Left ventricle myocardium inferior (tissue), 1 donor: Measurements from ENCODE around the gene CELF2. TPM values are rescaled to one million over a fixed set of nuclear protein-coding genes. Genes with fewer than 3 reads are reported as not detected.

Source experiments
- DNase-seq: peaks from one replicate; pipeline ENCODE4 v3.0.0-alpha.2; 2020
- H3K27ac ChIP-seq: fragments of 200-600 bp; replicated peaks from 2 replicates; pipeline ENCODE4 v1.8.0; 2021
- H3K27me3 ChIP-seq: fragments of 200-600 bp; 2 replicates; pipeline ENCODE4 v1.8.0; 2021; ENCODE audit warnings: low read depth
- H3K36me3 ChIP-seq: fragments of 200-600 bp; 2 replicates; pipeline ENCODE4 v1.8.0; 2021
- H3K4me1 ChIP-seq: fragments of 200-600 bp; 2 replicates; pipeline ENCODE4 v1.8.0; 2021
- H3K4me3 ChIP-seq: fragments of 200-600 bp; 2 replicates; pipeline ENCODE4 v1.8.0; 2021; ENCODE audit warnings: mild to moderate bottlenecking, moderate library complexity
- H3K9me3 ChIP-seq: fragments of 200-600 bp; replicated peaks from 2 replicates; pipeline ENCODE4 v1.8.0; 2021
- CTCF ChIP-seq: fragments of 200-600 bp; IDR thresholded peaks from 2 replicates; pipeline ENCODE4 v1.8.0; 2021; ENCODE audit warnings: antibody characterized with exemption, mild to moderate bottlenecking, borderline replicate concordance
- intact Hi-C: fragments of 100-400 bp; cut with micrococcal nuclease; formaldehyde crosslinking; loops from one replicate; pipeline ENCODE4 v1.11.0; 2022
- total RNA-seq: library from RNA; stranded (reverse); fragmentation: NEBNext Ultra II Directional; extraction: Animal tissue kit (Norgen Biotek cat#: 25700); gene quantifications from one replicate; pipeline ENCODE4 v1.2.1, GENCODE V29; 2021
- donor health status: DM: no; HTN: yes; CAD: no; lungs with severe emphysema.

CELF2 gene
- total RNA-seq, 1 donor from 2014 or later: 74.9 TPM

- intact Hi-C loops: no loop called here
- no peaks in the 10 kb centered on the region for H3K36me3 ChIP-seq
- H3K27me3 ChIP-seq: no peaks in the 10 kb centered on the region
- DNase-seq: no peak
- no peaks in the 10 kb centered on the region for H3K9me3 ChIP-seq
- peak overlapping the region; percentile 15 for H3K4me3 ChIP-seq
- H3K4me1 ChIP-seq: peaks cover 84% of the 10 kb centered on the region
- H3K27ac ChIP-seq: peak overlapping the region; percentile 89
- no peak for TF ChIP-seq CTCF
These were observed 32.9 kb downstream of the CELF2 start for GRCh38 chr10:11050301-11051287.

- intact Hi-C loops: no loop called here
- Histone ChIP-seq H3K4me3 (no peak overlapping the region), H3K9me3 (no peaks in the 10 kb centered on the region), H3K4me1 (peaks cover 68% of the 10 kb centered on the region), H3K36me3 (no peaks in the 10 kb centered on the region), H3K27me3 (no peaks in the 10 kb centered on the region), H3K27ac (peak overlapping the region; percentile 47)
- DNase-seq: no peak
- TF ChIP-seq CTCF: no peak
These were observed 39.3 kb downstream of the CELF2 start for GRCh38 chr10:11057018-11057417.

GRCh38 chr10:11057448-11057847, 39.8 kb downstream of the CELF2 start:
- DNase-seq: no peak
- Histone ChIP-seq H3K4me1 (peaks cover 64% of the 10 kb centered on the region), H3K36me3 (no peaks in the 10 kb centered on the region), H3K9me3 (no peaks in the 10 kb centered on the region), H3K27me3 (no peaks in the 10 kb centered on the region), H3K27ac (peak overlapping the region; percentile 47), H3K4me3 (no peak overlapping the region)
- intact Hi-C loops: no loop called here
- TF ChIP-seq CTCF: no peak

GRCh38 chr10:11057994-11058393, 40.3 kb downstream of the CELF2 start:
- H3K36me3 ChIP-seq: no peaks in the 10 kb centered on the region
- intact Hi-C loops: no loop called here
- no peak overlapping the region for H3K4me3 ChIP-seq
- no peak for DNase-seq
- H3K9me3 ChIP-seq: no peaks in the 10 kb centered on the region
- H3K27ac ChIP-seq: peak overlapping the region; percentile 47
- no peak for TF ChIP-seq CTCF
- peaks cover 63% of the 10 kb centered on the region for H3K4me1 ChIP-seq
- no peaks in the 10 kb centered on the region for H3K27me3 ChIP-seq

- Histone ChIP-seq H3K27me3 (no peaks in the 10 kb centered on the region), H3K9me3 (no peaks in the 10 kb centered on the region), H3K4me1 (peaks cover 68% of the 10 kb centered on the region), H3K27ac (no peak overlapping the region), H3K36me3 (no peaks in the 10 kb centered on the region), H3K4me3 (no peak overlapping the region)
- intact Hi-C loops: no loop called here
- TF ChIP-seq CTCF: no peak
- DNase-seq: no peak
These were observed 41.3 kb downstream of the CELF2 start for GRCh38 chr10:11058965-11059364.
